ENCODE results near the gene ILKAP.

DNA sequence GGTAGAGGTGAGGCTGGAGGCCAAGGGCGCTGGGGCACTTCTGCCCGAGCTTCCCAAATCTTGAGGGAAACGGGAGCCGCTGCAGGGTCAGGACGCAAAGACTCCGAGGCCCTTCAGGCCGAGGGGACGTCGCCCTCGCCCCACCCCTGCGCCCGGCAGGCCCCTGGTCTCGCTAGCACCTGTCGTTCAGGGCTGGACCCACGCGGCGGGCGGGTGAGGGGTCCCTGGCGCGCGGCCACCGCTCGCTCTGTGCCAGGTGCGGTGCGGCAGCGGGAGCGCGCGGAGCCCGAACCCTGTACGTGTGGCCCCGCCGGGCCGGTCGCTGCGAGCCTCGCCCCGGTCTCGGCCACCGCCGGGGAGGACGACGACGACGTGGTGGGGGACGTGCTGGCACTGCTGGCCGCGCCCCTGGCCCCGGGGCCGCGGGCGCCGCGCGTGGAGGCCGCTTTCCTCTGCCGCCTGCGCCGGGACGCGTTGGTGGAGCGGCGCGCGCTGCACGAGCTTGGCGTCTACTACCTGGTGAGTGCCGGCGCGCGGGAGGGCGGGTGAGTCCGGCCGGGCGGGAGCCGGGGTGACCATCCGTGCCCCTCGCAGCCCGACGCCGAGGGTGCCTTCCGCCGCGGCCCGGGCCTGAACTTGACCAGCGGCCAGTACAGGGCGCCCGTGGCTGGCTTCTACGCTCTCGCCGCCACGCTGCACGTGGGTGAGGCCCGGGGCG lies 39.9 kb downstream of the ILKAP start:
- TF ChIP-seq, protein P1, sequence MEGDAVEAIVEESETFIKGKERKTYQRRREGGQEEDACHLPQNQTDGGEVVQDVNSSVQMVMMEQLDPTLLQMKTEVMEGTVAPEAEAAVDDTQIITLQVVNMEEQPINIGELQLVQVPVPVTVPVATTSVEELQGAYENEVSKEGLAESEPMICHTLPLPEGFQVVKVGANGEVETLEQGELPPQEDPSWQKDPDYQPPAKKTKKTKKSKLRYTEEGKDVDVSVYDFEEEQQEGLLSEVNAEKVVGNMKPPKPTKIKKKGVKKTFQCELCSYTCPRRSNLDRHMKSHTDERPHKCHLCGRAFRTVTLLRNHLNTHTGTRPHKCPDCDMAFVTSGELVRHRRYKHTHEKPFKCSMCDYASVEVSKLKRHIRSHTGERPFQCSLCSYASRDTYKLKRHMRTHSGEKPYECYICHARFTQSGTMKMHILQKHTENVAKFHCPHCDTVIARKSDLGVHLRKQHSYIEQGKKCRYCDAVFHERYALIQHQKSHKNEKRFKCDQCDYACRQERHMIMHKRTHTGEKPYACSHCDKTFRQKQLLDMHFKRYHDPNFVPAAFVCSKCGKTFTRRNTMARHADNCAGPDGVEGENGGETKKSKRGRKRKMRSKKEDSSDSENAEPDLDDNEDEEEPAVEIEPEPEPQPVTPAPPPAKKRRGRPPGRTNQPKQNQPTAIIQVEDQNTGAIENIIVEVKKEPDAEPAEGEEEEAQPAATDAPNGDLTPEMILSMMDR (IDR thresholded peaks at IDR 0.05), result no peak
- no peak for TF ChIP-seq EZH2 (IDR thresholded peaks at IDR 0.05; ENCODE audit: borderline replicate concordance, insufficient read depth, low read depth, low read length, poor library complexity, severe bottlenecking)
